PC-3 (cell line): ENCODE data around the gene PACS1. TPM values are rescaled to one million over a fixed set of nuclear protein-coding genes. Genes with fewer than 3 reads are reported as not detected.
A peak's percentile ranks its signal among the peaks of the same experiment; 100 is the strongest.
"Not testable (repeated sequence)": the region's sequence is repeated elsewhere in the genome, so short reads cannot be mapped to it uniquely, and the experiment has no call there.

Source experiments
- ATAC-seq: fragments of 200-7000 bp; cut with Tn5 transposase; 2 replicates; pipeline ENCODE4 v1.9.1; 2020; ENCODE audit warnings: mild to moderate bottlenecking, moderate library complexity
- BruUV-seq: library from RNA; stranded (reverse); fragments of 400-500 nt; replicated peaks from 2 replicates; lab custom pipeline; 2021; lab: Mats Ljungman, UMichigan
- CTCF ChIA-PET: fragments of 300-600 bp; sonication (Branson Sonifier 250); formaldehyde crosslinking; loops from one replicate; lab custom pipeline; 2022; ENCODE audit warnings: antibody characterized with exemption; lab: Charles Lee
- POLR2A ChIA-PET: fragments of 300-600 bp; sonication (Branson Sonifier 250); formaldehyde crosslinking; loops from one replicate; lab custom pipeline; 2022; ENCODE audit warnings: antibody characterized with exemption; ENCODE audit not compliant: unreplicated experiment; lab: Charles Lee
- DNase-seq: peaks from one replicate; pipeline ENCODE4 v3.0.0-alpha.2; 2015
- H2AFZ ChIP-seq: fragments of 300-600 bp; sonication (generic); 2 replicates; pipeline ENCODE4 v1.6.0; 2016; ENCODE audit warnings: antibody characterized with exemption, low read length
- H3F3A ChIP-seq: fragments of 300-600 bp; sonication (generic); one replicate; pipeline ENCODE4 v1.6.0; 2017; ENCODE audit warnings: antibody characterized with exemption, low read length, control low read depth, mild to moderate bottlenecking; ENCODE audit not compliant: unreplicated experiment
- H3K27ac ChIP-seq: fragments of 300-600 bp; sonication (generic); 2 replicates; pipeline ENCODE4 v1.5.1; 2016; ENCODE audit warnings: mild to moderate bottlenecking, low read length
- H3K27me3 ChIP-seq: fragments of 300-600 bp; sonication (generic); 2 replicates; pipeline ENCODE4 v1.6.1; 2016; ENCODE audit warnings: low read length, mixed read lengths
- H3K36me3 ChIP-seq: fragments of 300-600 bp; sonication (generic); 2 replicates; pipeline ENCODE4 v1.6.1; 2016; ENCODE audit warnings: low read depth, mixed run types, low read length, mixed read lengths
- H3K4me1 ChIP-seq: fragments of 300-600 bp; sonication (generic); 2 replicates; pipeline ENCODE4 v1.5.1; 2016; ENCODE audit warnings: low read length; ENCODE audit not compliant: insufficient read depth
- H3K4me2 ChIP-seq: fragments of 300-600 bp; sonication (generic); 2 replicates; pipeline ENCODE4 v1.6.0; 2016; ENCODE audit warnings: low read length
- H3K4me3 ChIP-seq: fragments of 300-600 bp; sonication (generic); 2 replicates; pipeline ENCODE4 v1.5.1; 2016; ENCODE audit warnings: mild to moderate bottlenecking, low read length, mixed read lengths
- H3K79me2 ChIP-seq: fragments of 300-600 bp; sonication (generic); 2 replicates; pipeline ENCODE4 v1.6.1; 2017; ENCODE audit warnings: low read length, mixed read lengths
- H3K9ac ChIP-seq: fragments of 300-600 bp; sonication (generic); 2 replicates; pipeline ENCODE4 v1.6.0; 2016; ENCODE audit warnings: mild to moderate bottlenecking, low read length
- H3K9me2 ChIP-seq: fragments of 300-600 bp; sonication (generic); replicated peaks from 2 replicates; pipeline ENCODE4 v1.6.1; 2016; ENCODE audit warnings: mixed run types, low read length, mixed read lengths
- H3K9me3 ChIP-seq: fragments of 300-600 bp; sonication (generic); 2 replicates; pipeline ENCODE4 v1.6.1; 2016; ENCODE audit warnings: low read length, mixed read lengths
- H4K20me1 ChIP-seq: fragments of 300-600 bp; sonication (generic); 2 replicates; pipeline ENCODE4 v1.6.1; 2016; ENCODE audit warnings: low read length, mixed read lengths
- CTCF ChIP-seq: fragments of 300-600 bp; sonication (generic); conservative IDR thresholded peaks from 2 replicates; pipeline ENCODE4 v1.5.1; 2017; ENCODE audit warnings: antibody characterized with exemption, low read depth, mild to moderate bottlenecking, low read length
- EZH2 ChIP-seq: fragments of 300-600 bp; sonication (generic); IDR thresholded peaks from one replicate; pipeline ENCODE4 v1.6.1; 2017; ENCODE audit warnings: antibody characterized with exemption, mild to moderate bottlenecking, low read length; ENCODE audit not compliant: unreplicated experiment
- EZH2phosphoT487 ChIP-seq: fragments of 300-600 bp; sonication (generic); IDR thresholded peaks from 2 replicates; pipeline ENCODE4 v1.6.1; 2018; ENCODE audit warnings: mild to moderate bottlenecking, antibody characterized with exemption, low read length, borderline replicate concordance
- intact Hi-C: fragments of 100-400 bp; cut with micrococcal nuclease; formaldehyde crosslinking; loops from 2 replicates; pipeline ENCODE4 v1.9.0; 2023
- total RNA-seq: library from RNA; depleted of rRNA; stranded (reverse); fragments of >200 nt; gene quantifications from 2 replicates; pipeline ENCODE4 v1.2.3, GENCODE V29; 2014

Gene PACS1
- total RNA-seq, 1 experiment from 2014 or later = 28.7 TPM

- H3K9me2 ChIP-seq, DNase-seq, H3K4me3 ChIP-seq, H3K27ac ChIP-seq, H3K4me2 ChIP-seq, H3K4me1 ChIP-seq, ATAC-seq, H3K9ac ChIP-seq, H3K27me3 ChIP-seq, intact Hi-C loops, H3K79me2 ChIP-seq, H3F3A ChIP-seq, H3K9me3 ChIP-seq, H2AFZ ChIP-seq: not testable (repeated sequence)
- BruUV-seq = TSS peak; percentile 36
- ChIA-PET POLR2A (interaction anchor here (0.6 kb wide), 1 partner anchor 19 kb away, joined by 3 read pairs; no protein-coding TSS in a partner anchor), CTCF (interaction anchor here (0.6 kb wide), 1 partner anchor 255 kb away, joined by 3 read pairs; no protein-coding TSS in a partner anchor)
- H3K36me3 ChIP-seq = peaks cover 34% of the 10 kb centered on the region; the same call in 1 of the 2 replicates
- H4K20me1 ChIP-seq = 0 out of 2 replicates have a peak, but pooled peaks cover 13% of the 10 kb centered on the region
Measured at GRCh38 chr11:66277064-66277463, 207.0 kb downstream of the PACS1 start.

- ChIA-PET CTCF (interaction anchor here (0.6 kb wide), 1 partner anchor 256 kb away, joined by 3 read pairs; no protein-coding TSS in a partner anchor), POLR2A (interaction anchor here (0.6 kb wide), 2 partner anchors 11 to 19 kb away, joined by 3 read pairs; partner anchors contain the start of gene YIF1A)
- Histone ChIP-seq H3K36me3 (peaks cover 27% of the 10 kb centered on the region; the same call in 1 of the 2 replicates), H2AFZ (no peak within 1 kb of the TSS), H3K4me3 (peak within 1 kb of the TSS; percentile 43; the same call in 1 of the 2 replicates), H3K4me1 (peaks cover 9% of the 10 kb centered on the region; the same call in 1 of the 2 replicates), H3K9me2 (no peaks in the 10 kb centered on the region), H3K79me2 (no peaks in the 10 kb centered on the region), H3K27ac (no peak within 1 kb of the TSS), H3K9me3 (no peaks in the 10 kb centered on the region), H3K27me3 (no peaks in the 10 kb centered on the region), H4K20me1 (0 out of 2 replicates have a peak, but pooled peaks cover 7% of the 10 kb centered on the region), H3K4me2 (peak within 1 kb of the TSS; percentile 68), H3F3A (no peaks in the 10 kb centered on the region), H3K9ac (no peak within 1 kb of the TSS)
- ATAC-seq (peak; percentile 39), DNase-seq (peak; percentile 50)
- TF ChIP-seq CTCF = no peak
- no peak for TF ChIP-seq EZH2phosphoT487
- no peak for TF ChIP-seq EZH2
- intact Hi-C loops = no loop called here
- no TSS peak for BruUV-seq
Measured at GRCh38 chr11:66277471-66278362, 207.6 kb downstream of the PACS1 start, which contains the start of gene CNIH2. Gene CNIH2, plus strand, starts transcription at chr11:66278175. Its CDS starts 282 bp downstream, at chr11:66278457.

- no TSS peak for BruUV-seq
- POLR2A ChIA-PET = interaction anchor here (0.6 kb wide), 1 partner anchor 10 kb away, joined by 13 read pairs; no protein-coding TSS in a partner anchor
- no peaks in the 10 kb centered on the region for H3K27me3 ChIP-seq
- CTCF ChIA-PET = no interaction called here
- intact Hi-C loops = no loop called here
- no peak overlapping the region for H3K27ac ChIP-seq
- ATAC-seq (no peak; the same call in 1 of the 2 replicates), DNase-seq (peak; percentile 18)
- no peaks in the 10 kb centered on the region for H3F3A ChIP-seq
- no peak overlapping the region for H2AFZ ChIP-seq
- H3K4me2 ChIP-seq = no peak overlapping the region
- H3K79me2 ChIP-seq = no peaks in the 10 kb centered on the region
- H3K4me1 ChIP-seq = peaks cover 9% of the 10 kb centered on the region; the same call in 1 of the 2 replicates
- H3K9me2 ChIP-seq = no peaks in the 10 kb centered on the region
- H3K4me3 ChIP-seq = no peak overlapping the region
- H3K9me3 ChIP-seq = no peaks in the 10 kb centered on the region
- no peaks in the 10 kb centered on the region for H4K20me1 ChIP-seq
- no peak for TF ChIP-seq CTCF
- no peak for TF ChIP-seq EZH2phosphoT487
- no peak for TF ChIP-seq EZH2
- no peak overlapping the region for H3K9ac ChIP-seq
- peaks cover 19% of the 10 kb centered on the region; the same call in 1 of the 2 replicates for H3K36me3 ChIP-seq
Measured at GRCh38 chr11:66278363-66279091, 208.5 kb downstream of the PACS1 start.
